ENCODE data around the gene DTX1.
A peak's percentile ranks its signal among the peaks of the same experiment; 100 is the strongest.

The DTX1 gene

DNA sequence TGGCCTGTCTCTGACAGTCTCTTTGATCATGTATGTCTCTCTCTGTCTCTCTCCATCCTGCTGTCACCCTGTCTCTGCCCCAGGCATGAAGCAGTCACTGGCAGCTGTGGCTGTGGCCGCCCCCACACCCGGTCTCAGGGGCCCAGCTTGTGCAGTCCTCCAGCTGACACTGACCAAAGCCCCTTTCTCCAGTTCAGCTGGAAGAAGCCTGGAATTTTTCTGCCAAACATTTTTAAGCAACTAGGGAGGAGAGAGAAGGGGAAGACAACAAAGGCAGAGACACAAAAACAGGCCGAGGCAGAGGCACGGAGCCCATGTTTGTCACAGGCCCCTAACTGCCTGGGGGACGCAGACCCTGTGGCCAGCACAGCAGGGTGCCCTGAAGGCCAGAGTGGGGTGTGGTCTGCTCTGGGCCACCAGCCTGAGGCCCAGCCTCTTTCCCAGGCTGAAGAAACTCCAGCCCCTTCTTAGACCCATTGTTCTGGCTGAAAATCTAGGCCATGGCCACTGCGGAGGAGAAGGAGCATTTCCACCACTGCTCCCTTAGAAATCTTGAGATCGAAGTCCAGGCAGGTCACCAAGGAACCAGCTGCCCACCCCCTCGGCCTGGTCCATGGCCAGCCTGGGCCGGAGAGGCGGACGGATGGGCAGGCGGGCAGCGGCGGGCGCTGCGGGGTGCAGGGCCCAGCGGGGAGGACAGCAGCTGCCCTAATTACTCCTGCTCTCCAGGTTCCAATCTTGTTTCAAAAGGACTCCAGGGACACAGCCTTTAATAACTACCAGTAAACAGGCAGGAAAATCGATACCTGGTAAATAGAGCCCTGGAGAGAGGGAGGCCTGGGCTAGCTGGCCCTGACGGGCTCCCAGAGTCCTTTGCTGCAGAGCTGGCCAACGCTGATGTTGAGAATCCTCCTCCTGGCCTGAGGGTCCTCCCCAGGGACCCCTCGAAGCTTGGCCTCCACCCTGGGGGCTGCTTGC is 14.9 kb downstream of the DTX1 start:
- DNase-seq (ENCODE audit: low read depth, low spot score) = peak; percentile 78

DNA sequence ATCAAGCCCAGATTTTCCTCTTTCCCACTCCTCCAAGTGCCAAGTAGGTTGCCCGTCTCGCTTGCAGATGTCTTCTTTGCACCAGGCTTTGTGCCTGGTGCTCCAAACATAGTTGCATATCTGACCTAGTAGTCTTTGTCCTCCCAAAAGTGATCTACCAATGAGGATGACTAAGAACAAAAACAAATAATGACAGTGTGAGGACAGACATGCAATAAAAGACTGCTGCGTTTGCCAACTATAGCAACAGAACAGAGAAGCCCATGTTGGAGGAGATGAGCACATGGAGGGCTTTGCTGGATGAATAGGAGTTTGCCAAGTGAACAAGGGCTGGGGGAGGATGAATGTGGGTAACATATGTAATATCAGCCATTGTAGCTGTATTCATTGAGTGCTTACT is 15.6 kb downstream of the DTX1 start:
- DNase-seq (ENCODE audit: low read depth, low spot score) = no peak

DNA sequence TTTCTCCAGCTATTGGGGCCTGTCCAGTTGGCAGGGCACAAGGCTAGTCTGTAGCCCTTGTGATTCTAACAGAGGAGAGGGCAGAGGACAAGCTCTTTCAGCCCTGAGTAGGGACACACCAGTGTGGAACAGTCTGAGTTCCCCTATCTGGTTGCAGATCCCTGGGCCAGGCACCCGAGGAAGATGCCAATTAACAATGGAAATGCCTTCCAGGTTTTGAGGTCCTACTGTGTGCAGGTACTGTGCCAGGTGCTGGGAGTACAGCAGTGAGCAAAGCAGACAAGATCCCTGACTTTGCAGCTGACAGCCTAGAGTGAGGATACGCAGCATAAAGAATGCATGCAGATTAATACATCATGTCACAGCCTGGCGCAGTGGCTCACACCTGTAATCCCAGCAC is 17.1 kb downstream of the DTX1 start:
- no peak for DNase-seq (ENCODE audit: low read depth, low spot score)

- no peak for DNase-seq (ENCODE audit: low read depth, low spot score)
These were observed 18.7 kb downstream of the DTX1 start for GRCh38 chr12:113075137-113075683.

GRCh38 chr12:113077057-113077858 is 20.7 kb downstream of the DTX1 start:
- peak; percentile 31 for DNase-seq (ENCODE audit: low read depth, low spot score)

DNA sequence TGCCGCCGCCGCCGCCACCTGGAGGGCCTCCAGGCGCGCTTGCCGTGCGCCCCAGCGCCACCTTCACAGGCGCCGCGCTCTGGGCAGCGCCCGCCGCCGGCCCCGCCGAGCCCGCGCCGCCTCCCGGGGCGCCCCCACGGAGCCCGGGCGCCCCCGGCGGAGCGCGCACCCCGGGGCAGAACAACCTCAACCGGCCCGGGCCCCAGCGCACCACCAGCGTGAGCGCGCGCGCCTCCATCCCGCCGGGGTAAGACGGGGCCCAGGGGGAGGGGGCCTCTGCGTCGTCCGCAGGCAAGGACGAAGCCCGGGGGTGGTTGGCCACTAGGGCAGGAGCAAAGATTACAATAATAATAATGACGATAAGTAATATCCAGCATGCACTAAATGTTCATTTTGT is 21.3 kb downstream of the DTX1 start:
- no peak for DNase-seq (ENCODE audit: low read depth, low spot score)

GRCh38 chr12:113081873-113082272 is 25.3 kb downstream of the DTX1 start:
- DNase-seq (ENCODE audit: low read depth, low spot score) = no peak

GRCh38 chr12:113082486-113083148 is 26.1 kb downstream of the DTX1 start:
- no peak for DNase-seq (ENCODE audit: low read depth, low spot score)

DNA sequence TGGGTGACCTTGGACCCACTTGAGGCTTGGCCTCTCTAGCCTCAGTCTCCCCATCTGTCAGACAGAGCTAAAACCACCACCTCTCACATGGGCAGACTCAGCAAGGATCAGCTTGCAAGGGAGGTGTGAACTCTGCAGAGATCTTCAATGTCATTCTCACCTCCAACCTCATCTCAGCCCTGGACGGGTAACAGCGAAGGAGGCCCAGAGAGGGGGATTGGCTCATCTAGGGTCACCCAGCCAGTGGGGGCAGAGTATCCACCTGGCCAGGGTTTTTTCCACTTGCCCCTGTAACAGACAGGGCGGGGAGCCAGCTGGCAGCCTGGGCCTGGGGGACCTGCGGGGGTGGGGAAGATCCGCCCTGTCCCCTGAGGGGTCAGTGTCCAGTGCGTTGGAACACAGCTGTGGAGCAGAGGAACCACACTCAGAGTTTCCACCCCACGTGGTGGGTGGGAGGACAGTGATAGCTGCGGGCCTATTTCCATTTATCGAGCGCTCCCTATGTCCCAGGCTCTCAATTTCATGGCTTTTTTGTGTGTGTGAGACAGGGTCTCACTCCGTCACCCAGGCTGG is 27.4 kb downstream of the DTX1 start:
- DNase-seq (ENCODE audit: low read depth, low spot score) = no peak

GRCh38 chr12:113086249-113087164 is 30.0 kb downstream of the DTX1 start:
- peak; percentile 46 for DNase-seq (ENCODE audit: low read depth, low spot score)

DNA sequence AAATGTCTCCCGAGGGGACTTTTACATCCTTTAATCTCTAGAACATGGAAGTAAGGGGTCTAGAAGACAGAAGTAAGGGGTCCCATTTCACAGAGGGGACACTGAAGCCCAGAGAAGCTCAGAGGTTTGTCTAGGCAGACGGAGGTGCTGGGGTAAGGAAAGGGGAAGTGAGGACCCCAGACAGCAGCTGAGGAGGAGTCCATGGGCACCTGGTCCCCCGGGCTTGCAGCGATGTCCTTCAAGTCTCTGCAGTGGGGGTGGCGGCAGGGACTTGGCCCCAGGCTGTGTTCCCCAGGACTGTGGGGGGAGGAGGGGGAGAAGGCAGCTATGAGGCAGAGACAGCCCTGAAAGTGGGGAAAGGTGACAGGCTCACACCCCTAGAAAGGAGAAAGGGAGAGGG is 30.7 kb downstream of the DTX1 start:
- no peak for DNase-seq (ENCODE audit: low read depth, low spot score)

GRCh38 chr12:113088037-113088436 is 31.5 kb downstream of the DTX1 start:
- DNase-seq (ENCODE audit: low read depth, low spot score) = no peak

DNA sequence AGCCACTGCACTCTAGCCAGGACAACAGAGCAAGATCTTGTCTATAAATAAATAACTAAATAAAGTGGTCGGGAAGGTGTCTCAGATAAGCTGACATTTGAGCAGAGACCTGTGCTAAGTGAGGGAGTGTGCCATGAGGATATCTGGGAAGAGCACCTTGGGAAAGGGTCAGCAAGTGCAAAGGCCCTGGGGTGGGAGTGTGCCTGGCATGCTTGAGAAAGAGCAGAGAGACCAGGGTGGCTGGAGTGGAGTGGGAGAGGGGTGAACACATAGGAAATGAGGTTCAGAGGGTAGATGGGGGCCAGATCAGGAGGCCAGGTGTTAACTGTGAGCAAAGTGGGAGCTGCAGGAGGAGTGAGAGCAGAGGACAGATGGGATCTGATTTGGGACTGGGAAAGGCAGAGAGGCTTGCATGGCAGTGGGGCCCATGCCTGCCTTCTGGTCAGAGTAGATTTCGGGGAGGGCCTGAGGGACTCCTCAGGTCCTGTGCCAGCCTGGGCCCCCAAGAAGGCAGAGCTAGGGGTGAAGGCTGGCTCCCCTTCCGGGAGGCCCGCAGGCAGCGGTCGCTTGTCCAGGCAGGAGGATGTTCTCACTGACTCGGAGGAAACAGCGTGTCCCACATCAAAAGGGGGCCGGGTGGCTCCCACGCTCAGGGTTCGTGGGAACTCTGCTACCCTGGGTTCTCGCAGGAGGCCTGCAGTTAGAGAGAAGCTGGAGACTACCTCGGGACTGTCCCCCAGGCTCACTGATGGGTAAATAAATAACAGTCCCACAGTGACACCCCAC is 32.6 kb downstream of the DTX1 start:
- no peak for DNase-seq (ENCODE audit: low read depth, low spot score)

- no peak for DNase-seq (ENCODE audit: low read depth, low spot score)
These were observed 33.3 kb downstream of the DTX1 start for GRCh38 chr12:113089839-113090238.

GRCh38 chr12:113090740-113091139 is 34.2 kb downstream of the DTX1 start:
- no peak for DNase-seq (ENCODE audit: low read depth, low spot score)

DNA sequence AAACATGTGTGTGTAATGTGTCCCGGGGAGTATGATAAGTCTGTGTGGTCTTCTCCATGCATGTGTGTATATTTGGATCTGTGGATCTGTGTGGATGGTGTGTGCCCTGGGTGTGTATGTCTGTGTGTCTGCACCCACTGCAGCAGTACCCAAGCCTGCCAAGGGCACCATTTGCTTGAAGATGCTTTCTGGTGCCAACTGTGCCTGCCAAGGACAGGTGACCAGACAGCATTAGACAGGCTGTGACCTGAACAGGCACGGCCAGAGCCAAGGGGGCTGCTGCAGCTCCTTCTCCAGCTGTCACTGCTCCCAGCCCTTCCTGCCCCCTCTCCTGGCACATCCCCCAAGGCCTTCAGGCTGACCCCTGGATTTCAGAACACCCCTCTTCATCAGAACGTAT is 35.0 kb downstream of the DTX1 start:
- no peak for DNase-seq (ENCODE audit: low read depth, low spot score)

- DNase-seq (ENCODE audit: low read depth, low spot score) = peak; percentile 78
These were observed 36.3 kb downstream of the DTX1 start for GRCh38 chr12:113092607-113093408.

GRCh38 chr12:113093409-113094101 is 37.0 kb downstream of the DTX1 start:
- DNase-seq (ENCODE audit: low read depth, low spot score) = no peak

Measured in ELF-1 (cell line).